SU-DHL-6 (cell line): ENCODE measurements around the gene JMJD6.
"Not testable (repeated sequence)": the region's sequence is repeated elsewhere in the genome, so short reads cannot be mapped to it uniquely, and the experiment has no call there.

ENCODE experiments used
- H2AFZ ChIP-seq: fragments of 200-600 bp; sonication (generic); 2 replicates; pipeline ENCODE4 v1.6.1; 2014; ENCODE audit warnings: low read depth, mild to moderate bottlenecking, moderate library complexity, mixed read lengths, antibody characterized with exemption, low read length; ENCODE audit not compliant: severe bottlenecking
- H3F3A ChIP-seq: fragments of 200-600 bp; shearing (Covaris generic); 2 replicates; pipeline ENCODE4 v1.6.0; 2016; ENCODE audit warnings: antibody characterized with exemption, mild to moderate bottlenecking; ENCODE audit not compliant: insufficient read depth
- H3K27ac ChIP-seq: fragments of 200-600 bp; sonication (generic); 2 replicates; pipeline ENCODE4 v1.5.1; 2016; ENCODE audit warnings: low read depth, mild to moderate bottlenecking, low read length, moderate library complexity, mixed read lengths
- H3K27me3 ChIP-seq: fragments of 200-600 bp; sonication (generic), shearing (Covaris generic); 2 replicates; pipeline ENCODE4 v1.6.0; 2014; ENCODE audit warnings: mild to moderate bottlenecking, low read length
- H3K36me3 ChIP-seq: fragments of 200-600 bp; sonication (generic); 2 replicates; pipeline ENCODE4 v1.6.1; 2014; ENCODE audit warnings: mild to moderate bottlenecking, low read length, mixed read lengths
- H3K4me2 ChIP-seq: fragments of 300-600, 200-600 bp; shearing (Covaris generic), sonication (generic); 2 replicates; pipeline ENCODE4 v1.6.0; 2014; ENCODE audit warnings: low read length, low read depth, mild to moderate bottlenecking; ENCODE audit not compliant: poor library complexity, severe bottlenecking
- H3K4me3 ChIP-seq: fragments of 200-600 bp; sonication (generic); 2 replicates; pipeline ENCODE4 v1.5.1; 2014; ENCODE audit warnings: antibody characterized with exemption, low read length, mild to moderate bottlenecking, mixed read lengths; ENCODE audit not compliant: insufficient read depth, poor library complexity, severe bottlenecking
- H3K79me2 ChIP-seq: fragments of 200-600 bp; sonication (generic); 2 replicates; pipeline ENCODE4 v1.6.1; 2014; ENCODE audit warnings: mild to moderate bottlenecking, low read length, moderate library complexity; ENCODE audit not compliant: insufficient read depth
- H3K9ac ChIP-seq: fragments of 200-600 bp; sonication (generic); 2 replicates; pipeline ENCODE4 v1.7.0; 2014; ENCODE audit warnings: mild to moderate bottlenecking, low read length
- H3K9me2 ChIP-seq: fragments of 200-600 bp; sonication (generic); replicated peaks from 2 replicates; pipeline ENCODE4 v1.6.1; 2014; ENCODE audit warnings: low read length; ENCODE audit not compliant: insufficient read depth
- H3K9me3 ChIP-seq: fragments of 200-600 bp; sonication (generic); 2 replicates; pipeline ENCODE4 v1.6.1; 2014; ENCODE audit warnings: low read length, mixed read lengths; ENCODE audit not compliant: insufficient read depth
- H4K20me1 ChIP-seq: fragments of 200-600 bp; sonication (generic); 2 replicates; pipeline ENCODE4 v1.6.1; 2014; ENCODE audit warnings: low read depth, mild to moderate bottlenecking, antibody characterized with exemption, low read length, moderate library complexity, mixed read lengths
- CTCF ChIP-seq: fragments of 200-600 bp; sonication (generic); IDR thresholded peaks from one replicate; pipeline ENCODE4 v1.5.1; 2017; ENCODE audit warnings: antibody characterized with exemption, mild to moderate bottlenecking, low read length, moderate library complexity; ENCODE audit not compliant: insufficient read depth, poor library complexity, severe bottlenecking
- EZH2phosphoT487 ChIP-seq: fragments of 200-600 bp; sonication (generic), shearing (Covaris generic); conservative IDR thresholded peaks from 2 replicates; pipeline ENCODE4 v1.6.1; 2018; ENCODE audit warnings: mild to moderate bottlenecking, antibody characterized with exemption, low read length, moderate library complexity, mixed read lengths

Gene JMJD6

GRCh38 chr17:76723812-76724211, 2.6 kb downstream of the JMJD6 start:
- no peak overlapping the region for H3K4me2 ChIP-seq
- no peak overlapping the region for H3K4me3 ChIP-seq

GRCh38 chr17:76722977-76723376, 3.4 kb downstream of the JMJD6 start:
- not testable (repeated sequence) for H3K27ac ChIP-seq, H3K9ac ChIP-seq, H3K9me2 ChIP-seq, H3K9me3 ChIP-seq, H3K27me3 ChIP-seq, H3K4me2 ChIP-seq, H3K4me3 ChIP-seq, H2AFZ ChIP-seq, H4K20me1 ChIP-seq
- Histone ChIP-seq H3K36me3 (peaks cover 19% of the 10 kb centered on the region), H3F3A (peaks cover 13% of the 10 kb centered on the region), H3K79me2 (peaks cover 38% of the 10 kb centered on the region)

More at GRCh38 chr17:76723812-76724211, 2.6 kb downstream of the JMJD6 start:
- H2AFZ ChIP-seq: no peak overlapping the region
- no peaks in the 10 kb centered on the region for H3K9me2 ChIP-seq
- TF ChIP-seq CTCF: no peak
- no peak for TF ChIP-seq EZH2phosphoT487
- peaks cover 47% of the 10 kb centered on the region for H3K79me2 ChIP-seq
- no peaks in the 10 kb centered on the region for H4K20me1 ChIP-seq
- no peak overlapping the region for H3K9ac ChIP-seq
- no peaks in the 10 kb centered on the region for H3K27me3 ChIP-seq
- H3K9me3 ChIP-seq: no peaks in the 10 kb centered on the region
- H3K36me3 ChIP-seq: peaks cover 19% of the 10 kb centered on the region
- H3F3A ChIP-seq: peaks cover 15% of the 10 kb centered on the region
- no peak overlapping the region for H3K27ac ChIP-seq

GRCh38 chr17:76722279-76722678, 4.1 kb downstream of the JMJD6 start:
- no peaks in the 10 kb centered on the region for H3K9me3 ChIP-seq
- H3K9ac ChIP-seq: no peak overlapping the region
- H3K27me3 ChIP-seq: no peaks in the 10 kb centered on the region
- H3K4me3 ChIP-seq: no peak overlapping the region
- peaks cover 31% of the 10 kb centered on the region for H3K79me2 ChIP-seq
- H3K9me2 ChIP-seq: no peaks in the 10 kb centered on the region
- H3K36me3 ChIP-seq: peaks cover 19% of the 10 kb centered on the region
- no peak overlapping the region for H3K27ac ChIP-seq
- H3F3A ChIP-seq: peaks cover 6% of the 10 kb centered on the region
- no peak overlapping the region for H2AFZ ChIP-seq
- H4K20me1 ChIP-seq: no peaks in the 10 kb centered on the region
- H3K4me2 ChIP-seq: no peak overlapping the region
- TF ChIP-seq EZH2phosphoT487 (no peak), CTCF (no peak)

- Histone ChIP-seq H3K9me2 (no peaks in the 10 kb centered on the region), H2AFZ (no peak overlapping the region)
These were observed 4.9 kb downstream of the JMJD6 start for GRCh38 chr17:76721463-76721862.

More at GRCh38 chr17:76721463-76721862, 4.9 kb downstream of the JMJD6 start:
- Histone ChIP-seq H3F3A (no peaks in the 10 kb centered on the region), H3K36me3 (peaks cover 19% of the 10 kb centered on the region; the same call in 1 of the 2 replicates), H3K9me3 (no peaks in the 10 kb centered on the region), H3K27ac (no peak overlapping the region), H3K27me3 (no peaks in the 10 kb centered on the region), H3K4me2 (no peak overlapping the region), H4K20me1 (no peaks in the 10 kb centered on the region), H3K4me3 (no peak overlapping the region), H3K9ac (no peak overlapping the region), H3K79me2 (peaks cover 26% of the 10 kb centered on the region)
- TF ChIP-seq CTCF: no peak
- no peak for TF ChIP-seq EZH2phosphoT487
